ENCODE data around the gene SHOX.

Gene SHOX

DNA sequence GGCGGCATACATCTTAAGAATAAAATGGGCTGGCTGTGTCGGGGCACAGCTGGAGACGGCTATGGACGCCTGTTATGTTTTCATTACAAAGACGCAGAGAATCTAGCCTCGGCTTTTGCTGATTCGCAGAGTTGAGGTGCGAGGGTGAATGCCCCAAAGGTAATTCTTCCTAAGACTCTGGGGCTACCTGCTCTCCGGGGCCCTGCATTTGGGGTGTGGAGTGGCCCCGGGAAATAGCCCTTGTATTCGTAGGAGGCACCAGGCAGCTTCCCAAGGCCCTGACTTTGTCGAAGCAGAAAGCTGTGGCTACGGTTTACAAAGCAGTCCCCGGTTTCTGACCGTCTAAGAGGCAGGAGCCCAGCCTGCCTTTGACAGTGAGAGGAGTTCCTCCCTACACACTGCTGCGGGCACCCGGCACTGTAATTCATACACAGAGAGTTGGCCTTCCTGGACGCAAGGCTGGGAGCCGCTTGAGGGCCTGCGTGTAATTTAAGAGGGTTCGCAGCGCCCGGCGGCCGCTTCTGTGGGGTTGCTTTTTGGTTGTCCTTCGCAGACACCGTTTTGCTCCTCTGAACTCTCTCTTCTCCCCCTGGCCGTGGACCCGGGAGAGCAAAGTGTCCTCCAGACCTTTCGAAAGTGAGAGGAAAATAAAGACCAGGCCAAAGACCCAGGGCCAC lies 1.9 kb downstream of the SHOX start:
- H3K27ac ChIP-seq, result no peak overlapping the region
- TF ChIP-seq ZFX (IDR thresholded peaks at IDR 0.05; ENCODE audit: borderline replicate concordance), result no peak
- TF ChIP-seq, protein P1, sequence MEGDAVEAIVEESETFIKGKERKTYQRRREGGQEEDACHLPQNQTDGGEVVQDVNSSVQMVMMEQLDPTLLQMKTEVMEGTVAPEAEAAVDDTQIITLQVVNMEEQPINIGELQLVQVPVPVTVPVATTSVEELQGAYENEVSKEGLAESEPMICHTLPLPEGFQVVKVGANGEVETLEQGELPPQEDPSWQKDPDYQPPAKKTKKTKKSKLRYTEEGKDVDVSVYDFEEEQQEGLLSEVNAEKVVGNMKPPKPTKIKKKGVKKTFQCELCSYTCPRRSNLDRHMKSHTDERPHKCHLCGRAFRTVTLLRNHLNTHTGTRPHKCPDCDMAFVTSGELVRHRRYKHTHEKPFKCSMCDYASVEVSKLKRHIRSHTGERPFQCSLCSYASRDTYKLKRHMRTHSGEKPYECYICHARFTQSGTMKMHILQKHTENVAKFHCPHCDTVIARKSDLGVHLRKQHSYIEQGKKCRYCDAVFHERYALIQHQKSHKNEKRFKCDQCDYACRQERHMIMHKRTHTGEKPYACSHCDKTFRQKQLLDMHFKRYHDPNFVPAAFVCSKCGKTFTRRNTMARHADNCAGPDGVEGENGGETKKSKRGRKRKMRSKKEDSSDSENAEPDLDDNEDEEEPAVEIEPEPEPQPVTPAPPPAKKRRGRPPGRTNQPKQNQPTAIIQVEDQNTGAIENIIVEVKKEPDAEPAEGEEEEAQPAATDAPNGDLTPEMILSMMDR (IDR thresholded peaks at IDR 0.05), result no peak

DNA sequence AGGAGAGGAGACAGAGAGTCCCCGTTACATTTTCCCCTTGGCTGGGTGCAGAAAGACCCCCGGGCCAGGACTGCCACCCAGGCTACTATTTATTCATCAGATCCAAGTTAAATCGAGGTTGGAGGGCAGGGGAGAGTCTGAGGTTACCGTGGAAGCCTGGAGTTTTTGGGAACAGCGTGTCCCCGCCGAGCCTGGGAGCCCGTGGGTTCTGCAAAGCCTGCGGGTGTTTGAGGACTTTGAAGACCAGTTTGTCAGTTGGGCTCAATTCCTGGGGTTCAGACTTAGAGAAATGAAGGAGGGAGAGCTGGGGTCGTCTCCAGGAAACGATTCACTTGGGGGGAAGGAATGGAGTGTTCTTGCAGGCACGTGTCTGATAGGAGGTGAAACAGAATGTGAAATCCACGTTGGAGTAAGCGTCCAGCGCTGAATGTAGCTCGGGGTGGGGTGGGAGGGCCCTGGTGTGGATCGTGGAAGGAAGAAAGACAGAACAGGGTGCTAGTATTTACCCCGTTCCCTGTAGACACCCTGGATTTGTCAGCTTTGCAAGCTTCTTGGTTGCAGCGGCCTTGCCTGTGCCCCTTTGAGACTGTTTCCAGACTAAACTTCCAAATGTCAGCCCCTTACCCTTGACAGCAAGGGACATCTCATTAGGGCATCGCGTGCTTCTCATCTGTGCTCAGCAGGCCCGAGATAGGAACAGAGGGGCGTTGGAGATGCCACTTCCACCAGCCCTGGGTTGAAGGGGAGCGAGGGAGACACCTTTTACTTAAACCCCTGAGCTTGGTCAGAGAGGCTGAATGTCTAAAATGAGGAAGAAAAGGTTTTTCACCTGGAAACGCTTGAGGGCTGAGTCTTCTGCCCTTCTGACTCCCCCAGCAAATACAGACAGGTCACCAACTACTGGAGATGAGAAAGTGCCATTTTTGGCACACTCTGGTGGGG lies 2.7 kb downstream of the SHOX start:
- no peak overlapping the region for H3K27ac ChIP-seq
- no peak for TF ChIP-seq ZFX (IDR thresholded peaks at IDR 0.05; ENCODE audit: borderline replicate concordance)
- TF ChIP-seq, protein P1 (IDR thresholded peaks at IDR 0.05), result no peak

GRCh38 chrX:633985-634958 lies 3.7 kb downstream of the SHOX start:
- TF ChIP-seq ZFX (IDR thresholded peaks at IDR 0.05; ENCODE audit: borderline replicate concordance), result no peak
- TF ChIP-seq, protein P1 (IDR thresholded peaks at IDR 0.05), result no peak
- no peak overlapping the region for H3K27ac ChIP-seq

- no peak overlapping the region for H3K27ac ChIP-seq
- TF ChIP-seq, protein P1 (IDR thresholded peaks at IDR 0.05), result no peak
- TF ChIP-seq ZFX (IDR thresholded peaks at IDR 0.05; ENCODE audit: borderline replicate concordance), result no peak
Measured at GRCh38 chrX:635428-636090, 5.0 kb downstream of the SHOX start.

- TF ChIP-seq, protein P1 (IDR thresholded peaks at IDR 0.05), result no peak
- TF ChIP-seq ZFX (IDR thresholded peaks at IDR 0.05; ENCODE audit: borderline replicate concordance), result no peak
- no peak overlapping the region for H3K27ac ChIP-seq
Measured at GRCh38 chrX:636981-637659, 6.5 kb downstream of the SHOX start.
